HL-60/S4 treated with phorbol 12-myristate 13-acetate at 8.2 ng/mL for 4 days and 3 days (cell line): Measurements from ENCODE around the gene ETV2.
"Not testable (repeated sequence)": the region's sequence is repeated elsewhere in the genome, so short reads cannot be mapped to it uniquely, and the experiment has no call there.

Experiments
- in situ Hi-C: fragments of 300-500 bp; cut with MboI; formaldehyde crosslinking; loops from 2 replicates; pipeline ENCODE4 v1.15.0; 2022; ENCODE audit warnings: low sequenced_read_pairs

The ETV2 gene

DNA sequence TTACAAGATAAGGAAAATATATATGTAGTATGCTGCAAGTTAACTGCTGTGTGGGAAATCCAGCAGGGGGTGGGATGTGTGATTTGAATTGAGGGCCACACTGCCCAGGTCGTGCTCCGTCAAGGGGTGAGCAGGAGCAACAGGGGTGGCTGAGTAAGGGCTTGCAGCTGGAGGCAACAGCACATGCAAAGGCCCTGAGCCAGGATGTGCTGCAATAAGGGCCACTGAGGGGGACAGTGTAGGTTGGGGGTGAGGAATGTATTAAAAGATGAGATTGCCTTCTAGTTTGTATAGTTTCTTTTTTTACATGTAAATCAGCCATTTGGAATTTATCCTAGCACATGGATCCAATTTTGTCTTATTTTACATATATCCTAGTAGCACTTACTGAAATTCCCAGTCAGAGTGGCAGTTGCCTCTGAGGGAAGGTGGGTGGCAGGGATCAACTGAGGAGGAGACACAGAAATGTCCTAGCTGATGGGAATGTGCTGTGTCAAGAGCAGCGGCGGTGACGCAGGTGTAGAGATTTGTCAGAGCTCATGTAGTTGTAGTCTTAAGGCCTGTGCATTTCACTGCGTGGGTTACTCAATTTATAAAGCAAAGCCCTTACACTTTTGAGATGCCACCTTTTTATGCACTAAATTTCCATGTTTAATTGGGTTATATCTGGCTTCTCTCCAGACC is 18.1 kb upstream of the ETV2 start:
- in situ Hi-C loops: no loop called here

DNA sequence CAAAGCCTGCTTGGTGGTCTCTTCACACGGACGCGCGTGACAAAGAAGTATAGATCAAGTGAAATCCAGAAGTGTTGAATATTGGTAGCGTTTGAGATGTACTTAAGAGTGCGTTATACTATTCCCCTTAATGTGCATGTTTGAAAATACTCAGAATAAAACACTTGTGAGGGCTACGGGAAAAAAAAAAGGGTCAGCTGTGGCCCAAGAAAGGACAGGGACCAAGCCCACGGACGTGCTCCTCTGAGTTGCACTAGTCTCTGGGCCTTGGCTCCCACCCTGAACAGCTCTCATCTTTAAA is 13.3 kb upstream of the ETV2 start:
- in situ Hi-C loops: no loop called here

DNA sequence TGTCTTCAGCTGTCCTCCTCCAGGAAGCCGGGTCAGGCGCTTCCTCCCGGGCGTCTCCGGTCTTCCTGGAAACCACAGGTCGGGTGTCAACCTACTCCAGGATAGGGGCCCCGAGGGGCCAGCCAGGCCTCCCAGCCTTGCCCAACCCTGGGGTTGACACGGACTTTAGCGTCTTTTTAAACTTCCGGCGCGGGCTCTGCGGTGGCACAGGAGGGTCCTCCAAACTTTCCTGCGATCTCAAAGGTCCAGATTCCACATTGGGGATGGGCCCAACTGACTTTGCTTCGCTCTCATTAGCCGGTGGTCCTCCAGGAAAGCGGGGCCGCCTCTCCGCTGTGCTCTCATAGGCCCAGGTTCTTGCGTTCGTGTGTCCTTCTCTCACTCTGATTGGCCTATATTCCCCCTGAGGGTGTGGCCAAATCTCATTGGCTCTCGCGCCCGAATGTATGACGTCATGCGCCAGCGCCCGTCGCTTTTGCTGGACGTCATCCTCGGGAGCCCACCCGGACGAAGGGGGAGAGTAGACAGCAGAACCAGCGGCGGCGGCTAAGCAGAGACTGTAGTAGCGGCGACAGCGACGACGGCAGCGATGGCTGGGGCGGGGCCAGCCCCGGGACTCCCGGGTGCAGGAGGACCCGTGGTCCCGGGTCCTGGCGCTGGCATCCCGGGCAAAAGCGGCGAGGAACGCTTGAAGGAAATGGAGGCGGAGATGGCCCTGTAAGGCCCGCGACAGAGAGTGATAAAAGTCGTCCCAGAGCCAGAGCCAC is 12.8 kb upstream of the ETV2 start, which contains the start of gene RBM42:
TSS of gene RBM42 (plus strand) at position 472 of the 767 bp plus-strand sequence. CDS start at position 590, 118 bp downstream.
- in situ Hi-C loops: no loop called here

GRCh38 chr19:35629332-35629633 is 12.3 kb upstream of the ETV2 start:
- in situ Hi-C loops: no loop called here

DNA sequence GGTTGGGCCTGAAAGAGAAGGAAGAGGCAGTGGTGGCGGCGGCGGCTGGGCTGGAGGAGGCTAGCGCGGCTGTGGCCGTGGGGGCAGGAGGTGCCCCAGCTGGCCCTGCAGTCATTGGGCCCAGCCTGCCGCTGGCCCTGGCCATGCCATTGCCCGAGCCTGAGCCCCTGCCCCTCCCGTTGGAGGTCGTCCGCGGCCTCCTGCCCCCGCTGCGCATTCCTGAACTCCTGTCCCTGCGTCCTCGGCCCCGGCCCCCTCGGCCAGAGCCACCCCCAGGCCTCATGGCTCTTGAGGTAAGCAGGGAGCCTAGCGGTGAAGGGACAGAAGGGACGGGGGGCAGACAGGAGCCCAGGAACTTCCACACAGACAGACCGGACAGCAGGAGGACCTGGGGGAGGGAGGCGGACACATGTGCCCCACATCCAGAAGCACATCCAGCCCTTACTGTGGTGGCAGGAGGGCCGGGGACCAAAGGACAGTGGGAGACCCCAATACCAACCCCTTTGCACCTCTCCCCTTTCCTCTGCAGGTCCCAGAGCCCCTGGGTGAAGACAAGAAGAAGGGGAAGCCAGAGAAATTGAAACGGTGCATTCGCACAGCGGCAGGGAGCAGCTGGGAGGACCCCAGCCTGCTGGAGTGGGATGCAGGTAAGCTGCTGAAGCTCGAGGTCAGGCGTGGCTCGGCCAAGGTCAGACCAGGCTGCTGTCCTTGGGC is 7.7 kb upstream of the ETV2 start:
- in situ Hi-C loops: no loop called here

DNA sequence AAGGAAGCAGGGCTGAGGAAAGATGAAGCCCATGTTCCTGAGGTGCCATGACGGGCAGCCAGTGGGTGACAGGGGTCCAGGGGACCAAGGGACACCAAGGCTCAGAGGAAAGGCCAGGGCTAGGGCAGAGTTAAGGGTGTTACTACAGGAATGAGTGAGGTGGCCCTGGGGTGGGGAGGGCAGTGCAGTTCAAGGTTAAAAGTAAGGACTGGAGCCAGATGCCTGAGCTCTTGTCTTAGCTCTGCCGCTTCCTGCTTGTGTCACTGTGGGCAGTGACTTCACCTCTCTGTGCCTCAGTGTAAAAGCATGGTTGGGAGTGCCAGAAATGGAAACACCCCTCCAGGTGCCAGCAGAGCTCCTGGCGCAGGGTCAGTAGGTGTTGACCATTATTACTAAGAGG is 4.9 kb upstream of the ETV2 start:
- in situ Hi-C loops: no loop called here

DNA sequence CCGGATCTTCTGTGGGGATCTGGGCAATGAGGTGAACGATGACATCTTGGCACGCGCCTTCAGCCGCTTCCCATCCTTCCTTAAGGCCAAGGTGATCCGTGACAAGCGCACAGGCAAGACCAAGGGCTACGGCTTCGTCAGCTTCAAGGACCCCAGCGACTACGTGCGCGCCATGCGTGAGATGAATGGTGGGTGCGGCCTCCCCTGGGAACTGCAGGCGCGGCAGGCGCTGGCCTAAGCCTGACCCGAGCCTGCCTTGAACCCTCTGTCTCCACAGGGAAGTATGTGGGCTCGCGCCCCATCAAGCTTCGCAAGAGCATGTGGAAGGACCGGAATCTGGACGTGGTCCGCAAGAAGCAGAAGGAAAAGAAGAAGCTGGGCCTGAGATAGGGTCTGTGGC is 4.4 kb upstream of the ETV2 start:
- in situ Hi-C loops: no loop called here

DNA sequence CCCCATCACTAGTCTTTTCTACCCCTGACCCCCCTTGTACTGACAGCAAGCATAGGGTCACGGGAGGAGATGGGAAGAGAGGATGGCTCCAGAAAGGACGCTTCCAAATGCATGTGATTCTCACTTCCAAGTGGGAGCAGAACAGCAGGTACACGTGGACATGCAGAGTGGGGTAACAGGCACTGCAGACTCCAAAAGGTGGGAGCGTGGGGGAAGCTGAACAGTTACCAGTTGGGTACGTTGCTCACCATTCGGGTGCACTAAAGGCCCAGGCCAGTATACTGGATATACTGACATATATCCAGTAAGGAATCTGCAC is 2.3 kb upstream of the ETV2 start:
- in situ Hi-C loops: no loop called here

GRCh38 chr19:35639863-35640262 is 1.7 kb upstream of the ETV2 start:
- in situ Hi-C loops: no loop called here

DNA sequence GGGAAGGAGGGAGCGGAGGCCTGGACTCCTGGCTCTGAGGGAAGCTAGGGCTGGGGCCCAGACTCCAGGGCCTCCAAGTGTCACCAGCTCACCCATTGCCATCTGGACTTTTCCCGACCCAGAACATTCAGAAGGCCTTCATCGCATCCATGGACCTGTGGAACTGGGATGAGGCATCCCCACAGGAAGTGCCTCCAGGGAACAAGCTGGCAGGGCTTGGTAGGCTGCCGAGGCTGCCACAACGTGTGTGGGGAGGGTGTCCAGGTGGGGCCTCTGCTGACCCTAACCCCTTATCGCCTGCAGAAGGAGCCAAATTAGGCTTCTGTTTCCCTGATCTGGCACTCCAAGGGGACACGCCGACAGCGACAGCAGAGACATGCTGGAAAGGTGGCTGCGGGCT is 767 bp downstream of the ETV2 start:
- in situ Hi-C loops: no loop called here

- in situ Hi-C loops: no loop called here
Observed at GRCh38 chr19:35642798-35643254, 1.3 kb downstream of the ETV2 start.

GRCh38 chr19:35643255-35644205 is 2.0 kb downstream of the ETV2 start:
- in situ Hi-C loops: no loop called here

DNA sequence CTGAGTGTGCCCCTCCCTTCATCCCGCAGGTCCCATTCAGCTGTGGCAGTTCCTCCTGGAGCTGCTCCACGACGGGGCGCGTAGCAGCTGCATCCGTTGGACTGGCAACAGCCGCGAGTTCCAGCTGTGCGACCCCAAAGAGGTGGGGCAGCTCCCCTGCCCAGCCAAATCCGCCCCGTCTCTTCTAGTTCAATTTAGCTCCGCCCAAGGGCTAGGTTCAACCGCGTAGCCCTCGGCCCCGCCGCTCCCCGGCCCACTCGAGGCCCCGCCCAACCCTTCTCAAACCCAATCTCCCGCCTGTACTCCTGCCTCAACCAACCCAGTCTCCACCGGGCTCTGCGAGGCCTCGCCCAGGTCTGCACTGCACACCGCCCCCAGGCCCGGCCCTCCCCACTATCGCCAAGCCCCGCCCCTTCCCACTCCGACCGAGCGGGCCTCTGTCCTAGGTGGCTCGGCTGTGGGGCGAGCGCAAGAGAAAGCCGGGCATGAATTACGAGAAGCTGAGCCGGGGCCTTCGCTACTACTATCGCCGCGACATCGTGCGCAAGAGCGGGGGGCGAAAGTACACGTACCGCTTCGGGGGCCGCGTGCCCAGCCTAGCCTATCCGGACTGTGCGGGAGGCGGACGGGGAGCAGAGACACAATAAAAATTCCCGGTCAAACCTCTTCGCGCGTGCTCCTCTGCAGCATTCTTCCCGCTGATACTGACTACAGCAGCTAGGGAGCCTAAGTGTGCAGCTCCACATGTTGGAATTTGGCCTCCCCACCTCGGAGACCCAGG is 2.9 kb downstream of the ETV2 start:
- in situ Hi-C loops: no loop called here

- in situ Hi-C loops: no loop called here
Observed at GRCh38 chr19:35644987-35645679, 3.6 kb downstream of the ETV2 start.

- in situ Hi-C loops: no loop called here
Observed at GRCh38 chr19:35645680-35646511, 4.4 kb downstream of the ETV2 start.

GRCh38 chr19:35648017-35648961 is 6.7 kb downstream of the ETV2 start, which contains the start of gene COX6B1:
TSS of gene COX6B1 (plus strand) at chr19:35648323. CDS start at chr19:35651244, 2,921 bp downstream.
- in situ Hi-C loops: no loop called here

DNA sequence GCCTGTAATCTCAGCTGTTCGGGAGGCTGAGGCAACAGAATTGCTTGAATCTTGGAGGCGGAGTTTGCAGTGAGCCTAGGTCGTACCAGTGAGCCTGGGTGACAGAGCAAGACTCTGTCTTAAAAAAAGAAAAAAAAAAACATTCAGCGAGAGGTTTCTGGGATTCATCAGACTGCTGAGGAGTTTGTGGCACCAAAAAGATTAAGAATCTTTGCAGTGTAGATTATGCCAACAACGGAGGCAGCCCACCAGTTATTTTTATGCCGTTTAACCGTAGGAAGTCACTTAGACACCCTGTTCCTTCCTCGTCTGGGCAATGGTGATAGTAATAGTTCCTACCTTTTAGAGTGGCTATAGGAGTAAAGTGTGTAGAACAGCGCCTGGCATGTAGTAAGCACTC is 9.0 kb downstream of the ETV2 start:
- in situ Hi-C loops: no loop called here

DNA sequence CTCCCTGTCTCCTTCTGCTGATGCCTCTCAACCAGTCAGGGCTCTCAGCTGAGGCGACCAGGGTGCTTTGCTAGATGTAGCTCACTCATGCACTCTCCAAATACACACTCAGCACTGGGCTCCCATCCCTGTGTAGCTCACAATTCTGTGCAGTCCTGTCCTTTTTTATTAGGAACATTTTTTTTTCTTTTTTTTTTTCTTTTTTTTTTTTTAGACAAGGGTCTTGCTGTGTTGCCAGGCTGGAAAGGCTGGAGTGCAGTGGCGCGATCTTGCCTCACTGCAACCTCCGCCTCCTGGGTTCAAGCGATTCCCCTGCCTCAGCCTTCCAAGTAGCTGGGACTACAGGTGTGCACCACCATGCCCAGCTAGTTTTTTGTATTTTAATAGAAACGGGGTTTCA is 13.3 kb downstream of the ETV2 start:
- in situ Hi-C loops: not testable (repeated sequence)
